ENCODE results near the gene LRRC4B.
A peak's percentile ranks its signal among the peaks of the same experiment; 100 is the strongest.
"Not testable (repeated sequence)": the region's sequence is repeated elsewhere in the genome, so short reads cannot be mapped to it uniquely, and the experiment has no call there.

Gene LRRC4B

DNA sequence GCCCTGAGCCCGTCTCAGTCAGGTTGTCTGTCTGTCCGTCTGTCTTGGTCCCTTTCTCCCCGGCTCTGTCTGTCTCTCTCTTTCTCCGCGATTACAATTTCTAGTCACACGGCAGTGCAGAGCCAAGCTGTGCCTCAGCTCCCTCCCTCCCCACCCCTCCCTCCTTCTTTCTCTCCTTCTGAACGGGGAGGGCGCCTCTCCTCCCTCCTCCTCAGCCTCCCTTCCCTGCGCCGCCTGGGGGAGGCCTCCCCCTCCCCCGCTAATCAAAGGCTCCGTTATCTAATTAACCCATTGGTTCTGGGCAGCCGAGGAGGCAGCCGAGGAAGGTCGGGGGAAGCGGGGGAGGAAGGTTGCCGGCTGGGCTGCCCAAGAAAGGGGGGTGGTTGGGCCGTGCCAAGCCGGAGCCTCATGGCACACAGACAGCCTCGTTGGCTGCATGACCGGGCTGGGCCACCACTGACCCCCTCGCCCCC, 16.5 kb downstream of the LRRC4B start:
- peak; percentile 52 for DNase-seq

DNA sequence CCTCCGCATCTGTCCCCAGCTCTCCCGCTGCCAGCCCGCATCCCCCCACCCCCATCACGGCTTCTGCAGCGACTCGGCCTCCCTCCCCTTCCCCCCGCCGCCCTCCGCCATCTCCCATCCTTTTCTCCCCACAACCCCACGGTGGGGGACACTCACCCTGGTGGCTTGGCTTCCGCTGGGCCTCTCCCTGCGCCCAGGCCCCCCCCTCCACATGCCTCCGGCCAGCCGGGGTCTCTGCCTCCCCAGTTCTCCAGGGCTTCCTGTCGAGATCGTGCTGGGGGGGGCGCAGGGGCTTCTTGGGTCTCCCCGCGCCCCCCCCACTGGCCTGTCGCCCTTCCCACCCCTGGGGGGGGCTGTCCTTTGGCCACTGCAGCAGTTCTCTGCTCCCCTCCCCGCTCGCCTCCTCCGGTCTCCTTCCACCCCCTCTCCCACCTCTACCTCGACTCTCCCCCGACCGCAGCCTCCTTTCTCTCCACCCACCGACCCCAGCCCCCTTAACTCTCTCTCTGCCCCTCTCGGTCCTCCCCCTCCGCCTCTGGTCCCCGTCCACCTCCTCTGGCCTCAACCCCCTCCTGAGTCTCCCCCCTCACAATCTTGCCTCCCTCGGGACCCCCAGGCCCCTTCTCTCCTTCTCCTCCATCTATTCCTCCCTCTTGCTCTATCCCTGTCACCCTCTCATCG, 17.1 kb downstream of the LRRC4B start:
- no peak for DNase-seq

DNA sequence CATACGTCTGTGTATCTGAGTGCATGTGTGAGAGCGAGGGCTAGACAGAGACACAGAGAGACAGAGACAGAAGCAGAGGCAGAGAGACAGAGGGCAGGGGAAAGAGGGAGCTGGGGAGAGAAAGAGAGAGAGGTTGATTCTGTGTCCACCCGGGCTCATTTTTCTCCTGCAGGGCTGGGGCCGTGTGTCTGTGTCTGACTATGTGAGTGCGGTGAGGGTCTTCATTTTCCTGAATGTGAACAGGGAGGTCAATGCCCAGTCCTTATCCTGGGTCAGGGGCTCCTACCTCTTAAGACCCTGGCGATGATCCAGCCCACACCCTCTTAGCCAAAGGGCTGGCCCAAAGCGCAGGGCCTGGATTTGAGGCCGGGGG, 17.7 kb downstream of the LRRC4B start:
- DNase-seq: no peak

DNA sequence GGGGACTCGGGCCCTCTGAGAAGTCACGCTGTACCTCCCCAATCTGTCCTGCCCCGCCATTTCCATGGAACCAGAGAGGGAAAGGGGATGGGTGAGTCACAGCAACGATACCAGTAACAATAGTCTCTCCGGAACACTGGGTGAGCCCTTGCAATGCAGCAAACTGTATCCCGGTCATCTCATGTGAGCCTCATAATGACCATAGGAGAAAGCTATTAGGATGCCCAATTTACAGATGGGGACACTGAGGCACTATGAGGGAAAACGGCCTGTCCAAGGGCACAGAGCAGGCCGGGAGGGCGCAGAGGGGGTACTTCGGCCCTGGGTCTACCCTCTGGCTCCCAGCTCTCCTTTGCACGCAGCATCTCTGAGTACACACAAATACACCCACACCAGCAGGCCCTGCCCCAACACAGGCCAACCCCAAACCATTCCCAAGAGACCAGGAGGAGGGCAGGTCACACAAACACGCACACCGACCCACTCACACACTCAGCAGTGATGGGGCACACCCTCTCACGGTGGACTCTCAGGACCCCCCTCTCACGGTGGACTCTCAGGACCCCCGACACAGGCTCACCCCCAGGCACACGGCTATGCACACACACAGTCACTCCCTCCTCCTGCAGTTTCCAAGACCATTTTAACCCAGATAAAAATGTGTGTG, 18.2 kb downstream of the LRRC4B start:
- no peak for DNase-seq

DNA sequence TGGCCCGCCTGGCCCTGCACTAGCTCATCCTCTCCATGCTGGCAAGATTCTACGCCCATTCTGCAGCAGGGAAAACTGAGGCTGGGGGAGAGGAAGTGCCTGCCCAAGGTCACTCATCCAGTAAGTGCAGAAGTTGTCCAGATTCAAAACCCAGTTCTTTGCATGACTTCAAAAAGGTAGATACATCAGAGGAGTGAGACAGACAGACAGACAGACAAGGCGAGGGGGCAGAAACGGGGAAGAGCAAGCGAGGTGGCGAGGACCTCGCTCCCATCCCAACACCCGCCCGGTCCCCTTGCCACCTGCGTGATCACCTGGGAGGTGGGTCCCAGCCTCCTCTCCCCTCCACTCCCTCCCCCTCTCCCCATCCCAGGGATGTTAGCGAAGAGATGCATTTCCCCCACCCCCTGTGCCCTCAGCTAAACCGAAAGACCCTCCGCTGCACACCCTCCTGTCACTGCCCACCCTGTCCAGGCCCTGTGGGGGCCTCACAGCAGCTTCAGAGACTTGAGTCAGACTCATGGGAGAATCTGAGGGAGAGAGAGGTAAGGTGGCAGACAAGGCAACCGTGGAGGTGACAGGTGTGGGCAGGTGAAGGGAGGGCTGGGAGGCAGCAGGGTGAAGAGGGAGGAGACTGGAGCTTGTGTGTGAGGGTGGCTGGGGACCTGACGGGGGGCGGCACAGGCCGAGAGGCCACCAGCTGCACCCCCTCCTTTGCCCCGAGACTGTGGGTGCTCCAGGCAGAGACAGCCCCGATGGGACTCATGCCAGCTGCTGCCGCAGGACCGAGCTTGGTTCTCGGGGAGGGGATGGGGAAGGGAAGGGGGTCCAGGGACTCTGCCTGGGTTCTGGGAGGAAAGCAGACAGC, 18.9 kb downstream of the LRRC4B start:
- DNase-seq: no peak

DNA sequence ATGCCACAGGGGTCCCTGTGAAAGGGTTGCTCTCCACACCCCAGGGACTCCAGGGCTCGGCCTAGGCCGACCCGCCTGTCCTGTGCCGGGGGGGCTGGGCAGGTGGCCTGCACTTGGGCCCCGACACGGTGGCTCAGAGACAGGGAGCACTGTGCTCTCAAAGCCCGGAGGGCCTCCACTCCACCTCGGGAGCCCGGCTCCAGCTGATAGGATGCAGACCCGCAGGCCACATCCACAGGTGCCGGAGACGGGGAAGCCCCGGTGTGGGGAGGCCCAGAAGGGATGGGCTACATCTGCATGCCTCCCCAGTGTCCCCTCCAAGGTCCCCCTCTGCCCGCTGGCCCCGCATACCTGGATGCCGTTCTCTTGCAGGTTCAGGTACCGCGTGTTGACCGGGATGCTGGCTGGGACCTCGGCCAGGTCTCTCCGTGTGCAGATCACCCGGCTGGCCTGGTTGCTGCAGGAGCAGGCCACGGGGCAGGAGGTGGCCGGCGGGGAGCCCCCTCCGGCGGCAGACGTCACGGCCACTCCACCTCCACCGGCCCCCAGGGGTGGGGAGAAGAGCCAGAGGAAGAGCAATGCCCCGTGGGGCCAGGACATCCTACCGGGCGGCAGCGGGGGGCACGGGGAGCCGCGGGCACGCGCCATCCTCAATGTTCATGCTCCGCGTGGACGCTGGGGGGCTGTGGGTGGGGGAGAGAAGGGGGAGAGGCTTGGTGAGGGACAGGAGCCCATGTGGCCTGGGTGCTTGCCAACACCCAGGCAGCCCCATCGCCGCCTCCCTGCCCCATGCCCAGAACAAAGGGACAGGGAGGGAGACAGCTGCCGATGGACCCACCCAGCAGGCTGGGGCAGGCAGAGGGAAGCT, 19.8 kb downstream of the LRRC4B start:
- no peak for DNase-seq

DNA sequence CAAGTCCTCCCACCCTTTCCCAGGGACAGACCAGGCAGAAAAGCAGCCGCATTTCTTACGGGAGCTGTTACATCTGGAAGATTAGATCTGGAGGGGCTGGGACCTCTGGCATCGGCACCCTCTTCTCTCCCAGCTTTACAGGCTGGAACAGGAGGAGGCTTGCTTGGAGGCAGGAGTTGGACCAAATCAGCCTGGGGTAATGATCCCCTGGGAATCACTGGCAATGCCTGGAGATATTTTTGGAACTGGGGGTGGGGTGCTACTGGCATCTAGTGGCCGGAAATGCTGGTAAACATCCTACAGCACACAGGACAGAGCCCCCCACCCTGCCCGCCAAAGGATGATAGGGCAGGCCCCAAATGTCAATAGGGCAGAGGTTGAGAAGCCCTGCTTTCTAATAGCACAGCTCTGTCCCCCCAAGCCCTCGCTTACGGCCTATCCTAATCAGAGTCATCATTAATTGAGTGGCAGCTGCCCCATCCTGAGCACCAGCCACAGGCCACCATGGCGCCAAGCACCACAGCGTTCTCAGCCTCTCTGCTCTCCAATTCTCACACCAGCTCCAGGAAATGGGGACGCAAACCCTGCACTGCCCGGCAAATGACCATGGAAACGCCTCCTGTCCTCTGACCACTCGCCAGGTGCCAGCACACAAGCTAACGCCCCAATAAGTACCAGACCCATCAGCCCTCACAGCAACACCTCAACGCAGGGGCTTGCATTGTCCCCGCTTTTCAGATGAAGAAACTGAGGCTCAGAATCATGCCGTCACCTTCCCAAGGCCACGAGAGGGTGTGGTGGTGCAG, 20.6 kb downstream of the LRRC4B start:
- no peak for DNase-seq

DNA sequence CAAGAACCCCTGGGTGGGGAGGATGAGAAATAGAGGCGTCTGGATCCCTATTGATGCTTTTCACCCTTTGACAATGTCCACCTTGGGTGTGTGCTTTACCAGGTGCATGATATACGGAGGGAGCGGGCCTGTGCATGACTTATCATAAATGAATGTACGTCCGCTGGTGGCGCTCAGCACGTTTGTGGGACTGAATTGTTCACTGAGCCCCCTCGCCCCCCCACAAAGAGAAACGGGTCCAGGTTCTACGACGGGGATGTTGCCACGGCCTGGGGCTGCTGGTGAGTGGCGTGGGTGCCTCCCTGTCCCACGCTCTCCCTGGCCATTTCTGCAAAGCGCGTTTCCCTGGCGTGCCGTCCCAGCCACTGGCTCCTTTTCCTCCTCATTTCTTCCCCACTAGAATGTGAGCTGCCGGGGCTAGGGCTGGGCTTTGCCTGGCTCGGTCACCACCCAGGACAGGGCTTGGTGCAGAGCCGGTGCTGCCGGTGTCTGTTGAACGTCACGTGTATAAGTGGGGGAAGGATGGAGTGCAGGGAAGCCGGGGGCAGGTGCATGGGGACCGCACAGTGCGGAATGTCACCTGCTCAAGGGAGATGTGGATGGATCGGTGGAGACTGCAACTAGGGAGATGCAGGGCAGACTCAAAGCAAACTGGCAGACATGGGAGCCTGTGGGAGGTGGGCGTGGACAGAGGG, 21.6 kb downstream of the LRRC4B start:
- no peak for DNase-seq

DNA sequence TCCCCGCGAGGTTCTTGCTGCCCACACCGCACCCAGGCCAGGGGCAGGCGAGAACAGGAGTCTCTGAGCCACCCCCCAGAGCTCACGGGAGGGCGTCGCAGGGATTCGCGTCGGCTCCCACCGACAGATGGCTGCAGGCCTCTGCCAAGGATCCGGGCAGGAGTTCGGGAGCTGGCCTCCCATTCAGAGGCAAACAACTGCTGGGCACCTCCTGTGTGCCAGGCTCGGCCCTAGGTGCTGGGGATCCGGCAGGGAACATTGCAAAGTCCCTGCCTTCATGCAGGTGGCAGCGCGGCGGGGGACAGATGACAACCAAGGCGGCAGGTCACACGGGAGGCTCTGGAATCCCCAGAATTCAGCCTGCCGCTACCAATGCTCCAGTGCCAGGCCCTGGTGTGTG, 25.3 kb downstream of the LRRC4B start:
- DNase-seq: no peak

DNA sequence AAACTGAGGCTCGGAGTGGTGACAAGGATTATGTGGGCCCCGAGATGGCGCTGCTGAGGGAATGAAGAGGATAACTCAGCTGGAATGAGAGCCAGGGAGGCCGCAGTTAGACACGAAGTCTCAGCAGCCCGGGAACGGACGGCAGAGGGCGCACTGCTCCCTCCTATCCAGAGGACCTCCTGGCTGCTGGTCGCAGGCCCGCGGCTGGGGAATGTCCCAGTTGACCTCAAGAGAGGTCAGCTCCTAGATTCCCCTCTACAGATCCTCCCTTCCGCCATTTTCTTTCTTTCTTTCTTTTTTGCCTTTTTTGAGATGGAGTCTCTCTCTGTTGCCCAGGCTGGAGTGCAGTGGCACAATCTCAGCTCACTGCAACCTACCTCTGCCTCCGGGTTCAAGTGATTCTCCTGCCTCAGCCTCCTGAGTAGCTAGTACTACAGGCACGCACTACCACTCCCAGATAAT, 30.4 kb downstream of the LRRC4B start:
- DNase-seq: peak; percentile 88

DNA sequence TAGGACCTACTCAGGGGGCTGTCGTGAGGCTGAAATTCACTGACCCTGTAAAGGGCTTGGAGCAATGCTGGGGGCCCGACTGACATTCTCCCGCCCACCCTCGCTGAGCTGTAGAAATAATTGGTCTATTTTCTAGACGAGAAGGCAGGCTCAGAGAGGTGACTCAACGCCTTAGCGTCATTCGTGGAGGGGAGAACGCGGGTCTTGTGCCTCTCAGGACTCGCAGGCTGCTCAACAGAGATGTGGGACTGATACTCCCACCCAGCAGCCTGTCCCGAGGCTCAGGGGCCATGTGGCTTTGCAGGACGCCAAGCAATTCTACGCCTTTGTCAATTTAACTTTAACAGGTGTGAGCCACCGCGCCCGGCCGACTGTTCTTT, 30.9 kb downstream of the LRRC4B start:
- no peak for DNase-seq

DNA sequence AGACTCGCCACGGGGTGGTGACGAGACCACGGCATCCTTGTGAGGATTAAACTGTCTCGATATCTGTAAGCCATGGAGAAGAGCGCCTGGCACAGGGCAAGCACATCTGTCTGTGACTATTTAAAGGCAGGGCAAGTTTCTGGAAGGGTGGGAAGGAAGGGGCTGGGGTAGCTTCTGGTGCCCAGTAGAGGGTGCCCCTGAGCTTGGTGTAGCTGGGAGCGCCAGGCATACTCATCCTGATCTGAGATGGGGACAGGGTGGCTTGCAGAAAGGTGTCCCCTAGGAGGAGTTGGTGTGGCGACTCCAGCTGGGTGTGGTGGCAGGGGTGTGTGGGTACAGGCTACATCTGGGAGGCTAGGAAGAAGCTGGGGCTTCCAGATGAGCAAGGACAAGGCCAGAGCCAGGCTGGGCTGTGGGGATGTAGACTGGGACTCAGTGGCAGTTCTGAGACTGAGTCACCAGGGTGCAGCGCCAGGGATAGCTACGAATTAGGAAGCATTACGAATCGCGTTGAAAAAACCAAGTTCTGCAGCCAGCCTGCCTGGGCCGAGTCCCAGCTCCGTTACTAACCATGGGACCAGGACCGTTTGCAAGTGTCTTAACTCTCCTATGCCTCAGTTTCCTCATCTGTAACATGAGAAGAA, 31.5 kb downstream of the LRRC4B start:
- no peak for DNase-seq

DNA sequence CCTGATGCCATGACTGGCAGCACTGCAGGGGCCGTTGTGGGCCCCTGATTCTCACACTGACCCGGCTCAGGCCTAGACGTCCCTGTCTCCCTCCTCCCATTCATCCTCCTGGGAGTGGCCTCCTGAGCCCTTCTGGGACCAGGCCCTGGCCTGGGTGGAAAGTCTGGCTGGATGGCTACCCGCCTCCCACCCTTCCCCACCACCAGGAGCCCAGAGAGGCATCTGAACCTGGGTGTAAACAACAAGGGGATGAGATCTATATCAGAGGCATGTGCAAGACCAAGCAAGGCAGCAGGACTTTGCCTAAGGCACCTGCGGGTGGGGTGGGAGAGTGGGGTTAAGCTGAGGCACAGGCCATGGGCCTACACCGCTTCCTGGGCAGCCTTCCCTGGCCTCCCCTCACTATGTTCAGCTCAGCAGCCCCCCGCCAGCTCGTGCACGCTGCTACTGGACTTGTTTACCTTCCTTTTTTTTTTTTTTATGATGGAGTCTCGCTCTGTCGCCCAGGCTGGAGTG, 32.5 kb downstream of the LRRC4B start:
- no peak for DNase-seq

DNA sequence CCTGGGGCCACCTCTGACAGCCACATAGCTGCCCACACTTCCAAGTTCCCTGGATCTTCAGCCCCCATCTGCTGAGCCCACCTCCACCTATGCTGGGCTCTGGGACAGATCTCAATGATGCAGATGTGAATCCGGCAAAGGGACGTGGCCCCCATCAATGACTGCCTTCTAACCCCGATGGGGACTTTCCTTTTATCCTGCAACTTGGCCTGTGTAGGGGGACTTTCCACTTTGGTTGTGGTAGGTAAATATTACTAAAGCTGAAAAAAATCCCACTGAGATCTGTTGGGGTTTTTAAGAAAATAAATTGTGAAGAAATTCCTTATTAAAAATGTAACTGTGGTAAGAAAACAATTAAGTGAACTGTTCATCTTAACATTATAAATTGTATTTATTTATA, 33.8 kb downstream of the LRRC4B start:
- DNase-seq: no peak

DNA sequence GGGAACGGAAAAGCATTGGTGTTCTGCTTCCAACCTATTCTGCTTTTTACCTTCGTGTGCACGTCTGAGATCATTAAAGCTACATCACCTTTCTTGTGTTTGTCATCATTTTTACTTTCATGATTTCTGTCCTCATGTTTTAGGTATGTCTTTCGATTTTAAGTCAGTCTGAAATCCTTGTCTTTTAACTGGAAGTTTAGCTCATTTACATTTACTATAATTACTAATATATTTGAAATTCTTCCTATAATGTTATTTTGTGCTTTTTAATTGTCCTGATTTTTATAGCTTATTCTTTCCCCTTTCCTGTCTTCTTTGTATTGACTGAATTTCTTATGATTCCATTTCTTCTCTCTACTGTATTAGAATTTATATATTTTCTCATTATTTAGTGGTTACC, 35.3 kb downstream of the LRRC4B start:
- no peak for DNase-seq

DNA sequence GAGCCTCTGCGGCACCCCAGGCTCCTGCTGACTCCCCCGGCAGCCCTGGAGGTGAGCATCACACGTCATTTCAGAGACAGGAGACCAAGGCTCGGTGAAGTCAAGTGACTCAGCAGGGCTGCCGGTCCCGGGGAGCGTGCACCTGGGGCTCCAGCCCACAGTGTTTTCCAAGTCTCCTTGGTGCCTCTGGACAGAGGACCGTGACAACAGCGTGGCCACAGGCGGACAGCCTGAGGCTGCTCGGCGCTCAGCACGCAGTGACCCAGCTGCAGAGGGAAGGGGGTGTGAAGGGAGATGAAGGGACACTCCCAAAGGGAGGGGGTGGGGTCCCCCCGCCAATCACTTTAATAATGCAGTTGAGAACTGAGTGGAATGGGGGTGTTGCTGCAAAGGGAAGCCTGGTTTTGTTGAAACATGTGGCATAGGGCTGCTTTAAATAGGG, 37.0 kb downstream of the LRRC4B start:
- no peak for DNase-seq

DNA sequence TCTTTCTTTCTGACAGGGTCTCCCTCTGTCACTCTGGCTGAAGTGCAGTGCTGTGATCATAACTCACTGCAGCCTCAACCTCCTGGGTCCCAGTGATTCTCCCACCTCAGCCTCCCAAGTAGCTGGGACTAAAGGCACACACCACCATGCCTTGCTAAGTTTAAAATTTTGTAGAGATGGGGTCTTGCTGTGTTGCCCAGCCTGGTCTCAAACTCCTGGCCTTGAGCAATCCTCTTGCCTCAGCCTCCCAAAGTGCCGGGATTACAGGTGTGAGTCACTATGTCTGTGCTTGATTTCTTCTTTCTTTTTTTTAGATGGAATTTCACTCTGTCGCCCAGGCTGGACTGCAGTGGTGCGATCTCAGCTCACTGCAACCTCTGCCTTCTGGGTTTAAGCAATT, 40.2 kb downstream of the LRRC4B start:
- DNase-seq: not testable (repeated sequence)

DNA sequence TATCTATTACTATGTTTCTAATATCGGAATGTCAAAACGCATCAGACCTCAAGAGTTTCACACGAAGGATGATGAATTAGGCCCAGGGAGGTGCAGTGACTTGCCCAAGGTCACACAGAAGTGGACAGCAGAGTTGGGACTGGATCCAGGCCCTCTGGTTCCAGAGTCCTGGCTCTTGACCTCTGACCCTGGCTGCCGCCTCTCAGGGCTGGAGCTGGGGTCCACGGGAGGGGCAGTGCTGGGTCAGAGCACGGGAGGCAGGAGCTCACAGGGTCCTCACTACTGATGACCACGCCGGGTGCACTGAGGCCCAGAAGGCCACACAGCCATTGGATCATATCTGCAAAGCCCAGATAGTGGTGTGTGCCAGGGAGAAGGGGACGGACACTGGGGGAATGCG, 45.4 kb downstream of the LRRC4B start:
- no peak for DNase-seq

DNA sequence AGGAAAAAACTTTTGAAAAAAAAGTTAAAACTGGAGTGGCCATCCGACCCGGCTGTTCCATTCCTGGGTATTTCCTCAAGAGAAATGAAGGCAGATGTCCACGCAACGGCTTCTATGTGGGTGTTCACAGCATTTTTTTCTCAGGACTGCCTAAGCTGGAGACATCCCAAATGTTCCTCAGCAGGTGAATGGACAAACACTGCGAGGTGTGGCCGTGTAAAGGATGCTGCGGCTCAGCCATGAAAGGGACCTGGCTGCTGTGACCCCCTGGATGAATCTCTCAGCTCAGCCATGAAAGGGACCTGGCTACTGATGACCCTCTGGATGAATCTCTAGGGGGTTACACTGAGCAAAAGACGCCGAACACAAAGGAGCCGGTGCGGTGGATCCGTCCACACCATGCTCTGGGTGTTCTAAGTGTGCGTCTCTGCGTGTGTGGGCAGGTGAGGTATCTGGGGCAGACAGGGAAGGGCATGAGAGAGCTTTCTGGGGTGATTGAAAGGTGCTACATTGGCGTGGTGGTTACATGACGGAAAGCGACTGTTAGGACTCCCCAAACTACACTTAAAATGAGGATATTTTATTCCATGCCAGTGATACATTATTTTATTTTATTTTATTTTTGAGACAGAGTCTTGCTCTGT, 47.3 kb downstream of the LRRC4B start:
- no peak for DNase-seq

All from hematopoietic multipotent progenitor cell treated with erythropoietin and hydrocortisone succinate and interleukin-3 and kit ligand, for 4 days (in vitro differentiated cells).